Neural progenitor cell (in vitro differentiated cells): ENCODE data around the gene CISD3. TPM values are rescaled to one million over a fixed set of nuclear protein-coding genes. Genes with fewer than 3 reads are reported as not detected.

Source experiments
- DNase-seq: peaks from one replicate; pipeline ENCODE4 v3.0.0-alpha.2; 2016; ENCODE audit warnings: low spot score
- H2AFZ ChIP-seq: fragments of 200-600 bp; sonication (generic); replicated peaks from 2 replicates; pipeline ENCODE4 v1.6.1; 2016; ENCODE audit warnings: antibody characterized with exemption
- H3F3A ChIP-seq: fragments of 200-600 bp; sonication (generic); 2 replicates; pipeline ENCODE4 v1.6.1; 2016; ENCODE audit warnings: antibody characterized with exemption, low read depth
- H3K27ac ChIP-seq: fragments of 200-600 bp; sonication (generic); 2 replicates; pipeline ENCODE4 v1.5.1; 2016; ENCODE audit warnings: mild to moderate bottlenecking
- H3K27me3 ChIP-seq: fragments of 200-600 bp; sonication (generic); 2 replicates; pipeline ENCODE4 v1.6.1; 2016; ENCODE audit warnings: mild to moderate bottlenecking, moderate library complexity
- H3K36me3 ChIP-seq: fragments of 200-600 bp; sonication (generic); 2 replicates; pipeline ENCODE4 v1.5.1; 2016
- H3K4me1 ChIP-seq: fragments of 200-600 bp; sonication (generic); 2 replicates; pipeline ENCODE4 v1.6.1; 2016; ENCODE audit warnings: mixed run types
- H3K4me2 ChIP-seq: fragments of 200-600 bp; sonication (generic); 2 replicates; pipeline ENCODE4 v1.6.1; 2016
- H3K4me3 ChIP-seq: fragments of 200-600 bp; sonication (generic); 2 replicates; pipeline ENCODE4 v1.5.1; 2016
- H3K79me2 ChIP-seq: fragments of 200-600 bp; sonication (generic); 2 replicates; pipeline ENCODE4 v1.6.1; 2016; ENCODE audit warnings: low read depth
- H3K9ac ChIP-seq: fragments of 200-600 bp; sonication (generic); 2 replicates; pipeline ENCODE4 v1.6.1; 2016
- H3K9me3 ChIP-seq: fragments of 200-600 bp; sonication (generic); 2 replicates; pipeline ENCODE4 v1.5.1; 2016; ENCODE audit warnings: low read depth
- H4K20me1 ChIP-seq: fragments of 200-600 bp; sonication (generic); 2 replicates; pipeline ENCODE4 v1.6.1; 2016; ENCODE audit warnings: low read depth
- H3K27ac Mint-ChIP-seq: 3 replicates; pipeline ENCODE4 v1.8.0; 2021; ENCODE audit warnings: mixed read lengths
- H3K27me3 Mint-ChIP-seq: 2 replicates; pipeline ENCODE4 v1.8.0; 2022; ENCODE audit warnings: low read depth, mild to moderate bottlenecking, inconsistent platforms, moderate library complexity, mixed read lengths; ENCODE audit not compliant: insufficient read depth
- H3K36me3 Mint-ChIP-seq: 3 replicates; pipeline ENCODE4 v1.8.0; 2021; ENCODE audit warnings: mixed read lengths
- H3K4me1 Mint-ChIP-seq: 3 replicates; pipeline ENCODE4 v1.8.0; 2021; ENCODE audit warnings: mixed read lengths
- H3K4me3 Mint-ChIP-seq: 3 replicates; pipeline ENCODE4 v1.8.0; 2021; ENCODE audit warnings: mild to moderate bottlenecking, moderate library complexity, mixed read lengths
- H3K9me3 Mint-ChIP-seq: 3 replicates; pipeline ENCODE4 v1.8.0; 2020; ENCODE audit warnings: mixed read lengths
- EZH2 ChIP-seq: fragments of 200-600 bp; sonication (generic); IDR thresholded peaks from 2 replicates; pipeline ENCODE4 v1.6.1; 2017; ENCODE audit warnings: antibody characterized with exemption, mild to moderate bottlenecking, moderate library complexity
- EZH2phosphoT487 ChIP-seq: fragments of 200-600 bp; sonication (generic); IDR thresholded peaks from 2 replicates; pipeline ENCODE4 v1.6.1; 2017; ENCODE audit warnings: antibody characterized with exemption
- total RNA-seq: library from RNA; depleted of rRNA; stranded (reverse); fragments of >200 nt; gene quantifications from 2 replicates; pipeline ENCODE4 v1.2.3, GENCODE V29; 2015; ENCODE audit warnings: low replicate concordance
- TF ChIP-seq, protein P1 (sequence below): fragments of 200-600 bp; sonication (generic); IDR thresholded peaks from 2 replicates; pipeline ENCODE4 v1.5.1; 2017; ENCODE audit warnings: antibody characterized with exemption, mild to moderate bottlenecking

The CISD3 gene
- total RNA-seq, 1 donor from 2014 or later: 0.60 TPM

GRCh38 chr17:38693700-38694329, 36.3 kb upstream of the CISD3 start:
- Histone ChIP-seq H3K9ac (no peak overlapping the region), H3K4me2 (peak overlapping the region; percentile 54), H2AFZ (peak overlapping the region; percentile 5), H3K79me2 (no peaks in the 10 kb centered on the region), H3K4me3 (no peak overlapping the region), H3K36me3 (no peaks in the 10 kb centered on the region), H3F3A (peaks cover 15% of the 10 kb centered on the region), H3K27ac (no peak overlapping the region), H3K4me1 (peaks cover 11% of the 10 kb centered on the region), H4K20me1 (peaks cover 3% of the 10 kb centered on the region), H3K9me3 (no peaks in the 10 kb centered on the region), H3K27me3 (peaks cover 70% of the 10 kb centered on the region)
- Mint-ChIP-seq H3K27me3 (peaks cover 9% of the 10 kb centered on the region), H3K4me3 (peak overlapping the region; percentile 8), H3K4me1 (peaks cover 17% of the 10 kb centered on the region), H3K36me3 (no peaks in the 10 kb centered on the region), H3K27ac (peak overlapping the region; percentile 76), H3K9me3 (peaks cover 2% of the 10 kb centered on the region)
- TF ChIP-seq EZH2 (no peak), EZH2phosphoT487 (no peak)
- TF ChIP-seq, protein P1, sequence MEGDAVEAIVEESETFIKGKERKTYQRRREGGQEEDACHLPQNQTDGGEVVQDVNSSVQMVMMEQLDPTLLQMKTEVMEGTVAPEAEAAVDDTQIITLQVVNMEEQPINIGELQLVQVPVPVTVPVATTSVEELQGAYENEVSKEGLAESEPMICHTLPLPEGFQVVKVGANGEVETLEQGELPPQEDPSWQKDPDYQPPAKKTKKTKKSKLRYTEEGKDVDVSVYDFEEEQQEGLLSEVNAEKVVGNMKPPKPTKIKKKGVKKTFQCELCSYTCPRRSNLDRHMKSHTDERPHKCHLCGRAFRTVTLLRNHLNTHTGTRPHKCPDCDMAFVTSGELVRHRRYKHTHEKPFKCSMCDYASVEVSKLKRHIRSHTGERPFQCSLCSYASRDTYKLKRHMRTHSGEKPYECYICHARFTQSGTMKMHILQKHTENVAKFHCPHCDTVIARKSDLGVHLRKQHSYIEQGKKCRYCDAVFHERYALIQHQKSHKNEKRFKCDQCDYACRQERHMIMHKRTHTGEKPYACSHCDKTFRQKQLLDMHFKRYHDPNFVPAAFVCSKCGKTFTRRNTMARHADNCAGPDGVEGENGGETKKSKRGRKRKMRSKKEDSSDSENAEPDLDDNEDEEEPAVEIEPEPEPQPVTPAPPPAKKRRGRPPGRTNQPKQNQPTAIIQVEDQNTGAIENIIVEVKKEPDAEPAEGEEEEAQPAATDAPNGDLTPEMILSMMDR: no peak
- DNase-seq: no peak

GRCh38 chr17:38697061-38697820, 32.9 kb upstream of the CISD3 start:
- Histone ChIP-seq H3K79me2 (no peaks in the 10 kb centered on the region), H3K9ac (no peak overlapping the region), H3K4me2 (no peak overlapping the region), H3K27me3 (peaks cover 76% of the 10 kb centered on the region), H3K9me3 (no peaks in the 10 kb centered on the region), H3K4me1 (peaks cover 11% of the 10 kb centered on the region), H4K20me1 (peaks cover 3% of the 10 kb centered on the region), H3F3A (peaks cover 30% of the 10 kb centered on the region), H3K27ac (no peak overlapping the region), H2AFZ (no peak overlapping the region), H3K36me3 (no peaks in the 10 kb centered on the region), H3K4me3 (no peak overlapping the region)
- H3K4me1 Mint-ChIP-seq: peaks cover 21% of the 10 kb centered on the region
- H3K27ac Mint-ChIP-seq: no peak overlapping the region
- no peak for DNase-seq
- TF ChIP-seq, protein P1: no peak
- TF ChIP-seq EZH2 (no peak), EZH2phosphoT487 (no peak)
- peaks cover 2% of the 10 kb centered on the region for H3K9me3 Mint-ChIP-seq
- peaks cover 20% of the 10 kb centered on the region for H3K27me3 Mint-ChIP-seq
- no peak overlapping the region for H3K4me3 Mint-ChIP-seq
- H3K36me3 Mint-ChIP-seq: no peaks in the 10 kb centered on the region

DNA sequence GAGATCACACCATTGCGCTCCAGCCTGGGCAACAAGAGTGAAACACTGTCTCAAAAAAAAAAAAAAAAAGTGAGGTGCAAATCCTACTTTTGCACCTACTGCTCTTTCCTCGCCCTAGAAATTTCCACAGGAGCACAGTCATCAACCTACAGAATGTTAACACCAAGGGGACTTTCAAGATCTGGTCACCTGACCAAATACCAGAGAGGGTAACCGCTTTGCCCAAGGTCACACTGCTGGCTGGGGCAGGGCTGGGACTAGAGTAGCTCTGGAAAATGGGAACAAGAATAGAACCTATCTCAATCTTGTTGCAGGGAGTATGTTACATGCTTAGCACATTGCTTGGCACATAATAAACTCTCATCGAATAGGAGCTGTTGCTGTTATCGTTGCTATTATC, 31.4 kb upstream of the CISD3 start:
- H3K9ac ChIP-seq: no peak overlapping the region
- H3K9me3 ChIP-seq: no peaks in the 10 kb centered on the region
- Mint-ChIP-seq H3K27me3 (peaks cover 21% of the 10 kb centered on the region), H3K4me3 (no peak overlapping the region), H3K4me1 (peaks cover 26% of the 10 kb centered on the region), H3K27ac (no peak overlapping the region), H3K36me3 (no peaks in the 10 kb centered on the region), H3K9me3 (peaks cover 2% of the 10 kb centered on the region)
- DNase-seq: no peak
- peaks cover 86% of the 10 kb centered on the region for H3K27me3 ChIP-seq
- TF ChIP-seq EZH2phosphoT487: no peak
- TF ChIP-seq, protein P1: no peak
- no peak for TF ChIP-seq EZH2
- no peak overlapping the region for H3K27ac ChIP-seq
- peaks cover 16% of the 10 kb centered on the region for H4K20me1 ChIP-seq
- H3K4me1 ChIP-seq: peaks cover 10% of the 10 kb centered on the region
- H3K4me3 ChIP-seq: no peak overlapping the region
- no peaks in the 10 kb centered on the region for H3K79me2 ChIP-seq
- no peak overlapping the region for H2AFZ ChIP-seq
- H3K4me2 ChIP-seq: no peak overlapping the region
- H3F3A ChIP-seq: peaks cover 43% of the 10 kb centered on the region
- no peaks in the 10 kb centered on the region for H3K36me3 ChIP-seq
